A549 (cell line): ENCODE data around the gene CD58. TPM values are rescaled to one million over a fixed set of nuclear protein-coding genes. Genes with fewer than 3 reads are reported as not detected.

Source experiments
- ATAC-seq, 2 experiments: fragments of 200-7000 bp in 1 of 2; fragments of >200 bp in 1 of 2; cut with Nextera tagmentation in 1 of 2; cut with Tn5 transposase in 1 of 2; 3 replicates each; pipeline versions ENCODE4 v1.8.0 to v1.9.1; 2018 to 2020; ENCODE audit warnings: mild to moderate bottlenecking in 1 of 2, moderate library complexity in 1 of 2
- CTCF ChIA-PET: fragments of 300-600 bp; sonication (Branson Sonifier 250); formaldehyde crosslinking; extraction: SDS; loops from one replicate; lab custom pipeline; 2021; ENCODE audit warnings: antibody characterized with exemption, inconsistent platforms; lab: Yijun Ruan, JAX
- POLR2A ChIA-PET: fragments of 350-600 bp; formaldehyde crosslinking; extraction: SDS; loops from one replicate; lab custom pipeline; 2021; ENCODE audit warnings: antibody characterized with exemption, inconsistent platforms; lab: Yijun Ruan, JAX
- DNase-seq, 2 experiments: peaks; one replicate each; pipeline versions ENCODE4 v3.0.0 to v3.0.0-alpha.2; 2011 to 2016; ENCODE audit warnings: low read depth in 1 of 2, low spot score in 1 of 2
- FAIRE-seq: peaks from 2 replicates; lab custom pipeline; 2011; peaks lifted over from hg19 to GRCh38; lab: Jason Lieb, UNC
- H3K27ac ChIP-seq, 2 experiments: fragments of >200 bp; sonication (Bioruptor Twin); formaldehyde crosslinking; 3 replicates each; pipeline ENCODE4 v1.5.1; 2016 to 2017
- H3K4me1 ChIP-seq: fragments of >200 bp; sonication (Bioruptor Twin); formaldehyde crosslinking; 3 replicates; pipeline ENCODE4 v1.6.1; 2016
- H3K4me2 ChIP-seq: fragments of >200 bp; sonication (Bioruptor Twin); formaldehyde crosslinking; 3 replicates; pipeline ENCODE4 v1.6.1; 2016
- H3K4me3 ChIP-seq: fragments of >200 bp; sonication (Bioruptor Twin); formaldehyde crosslinking; 3 replicates; pipeline ENCODE4 v1.5.1; 2016
- H3K9me3 ChIP-seq: fragments of >200 bp; sonication (Bioruptor Twin); formaldehyde crosslinking; 3 replicates; pipeline ENCODE4 v1.6.1; 2016
- CBX8 ChIP-seq: fragments of 200-600 bp; sonication (generic); IDR thresholded peaks from 2 replicates; pipeline ENCODE4 v1.6.1; 2016
- CHD4 ChIP-seq: fragments of 200-600 bp; sonication (generic); IDR thresholded peaks from 2 replicates; pipeline ENCODE4 v1.6.1; 2016; ENCODE audit warnings: antibody characterized with exemption, mild to moderate bottlenecking, borderline replicate concordance
- EHMT2 ChIP-seq: fragments of 200-600 bp; sonication (generic); IDR thresholded peaks from 2 replicates; pipeline ENCODE4 v1.6.1; 2016; ENCODE audit warnings: antibody characterized with exemption, low read depth, mild to moderate bottlenecking, moderate library complexity
- ELK1 ChIP-seq: fragments of 150-350 bp; IDR thresholded peaks from 2 replicates; pipeline ENCODE4 v1.6.1; 2014; ENCODE audit warnings: low read depth, mild to moderate bottlenecking, low read length
- ESRRA ChIP-seq: fragments of 150-350 bp; IDR thresholded peaks from 2 replicates; pipeline ENCODE4 v1.6.1; 2014; ENCODE audit warnings: mild to moderate bottlenecking, low read length, borderline replicate concordance
- FOSB ChIP-seq: fragments of 250-450 bp; sonication (Bioruptor Pico); IDR thresholded peaks from 2 replicates; pipeline ENCODE4 v1.5.0; 2020; ENCODE audit warnings: mild to moderate bottlenecking, moderate library complexity
- FOXS1 ChIP-seq: fragments of 250-450 bp; sonication (Bioruptor Pico); IDR thresholded peaks from 2 replicates; pipeline ENCODE4 v1.5.0; 2020; ENCODE audit warnings: mild to moderate bottlenecking, moderate library complexity
- GATA3 ChIP-seq: IDR thresholded peaks from 2 replicates; pipeline ENCODE4 v1.6.1; 2012; ENCODE audit warnings: borderline replicate concordance
- HEYL ChIP-seq: fragments of 250-450 bp; sonication (Bioruptor Pico); IDR thresholded peaks from 2 replicates; pipeline ENCODE4 v1.8.0; 2021; ENCODE audit warnings: mild to moderate bottlenecking, moderate library complexity
- HOXB5 ChIP-seq: fragments of 250-450 bp; sonication (Bioruptor Pico); IDR thresholded peaks from 2 replicates; pipeline ENCODE4 v1.5.0; 2020; ENCODE audit warnings: mild to moderate bottlenecking, moderate library complexity
- JUN ChIP-seq, 2 experiments: fragments of >200 bp; sonication (Bioruptor Twin); formaldehyde crosslinking; IDR thresholded peaks; 2 replicates in 1 of 2; 3 replicates in 1 of 2; pipeline ENCODE4 v1.6.1; 2016 to 2017
- NPAS2 ChIP-seq: fragments of 250-450 bp; sonication (Bioruptor Pico); IDR thresholded peaks from 2 replicates; pipeline ENCODE4 v1.8.0; 2022; ENCODE audit warnings: mild to moderate bottlenecking, moderate library complexity, borderline replicate concordance
- POLR2AphosphoS2 ChIP-seq: conservative IDR thresholded peaks from 2 replicates; pipeline ENCODE4 v1.6.1; 2012; ENCODE audit warnings: low read length, improper control_type of control experiment, inconsistent platforms
- TFCP2L1 ChIP-seq: fragments of 250-450 bp; sonication (Bioruptor Pico); IDR thresholded peaks from 2 replicates; pipeline ENCODE4 v1.5.0; 2021; ENCODE audit warnings: mild to moderate bottlenecking
- ZC3H11A ChIP-seq: fragments of 450-650 bp; IDR thresholded peaks from 2 replicates; pipeline ENCODE4 v1.6.1; 2014; ENCODE audit warnings: antibody characterized with exemption, mild to moderate bottlenecking
- ZNF302 ChIP-seq: fragments of 250-450 bp; sonication (Bioruptor Pico); IDR thresholded peaks from 2 replicates; pipeline ENCODE4 v1.9.0; 2021; ENCODE audit warnings: inconsistent platforms, mild to moderate bottlenecking, moderate library complexity
- WGBS: methylation state at CpG from one replicate; pipeline ENCODE4 v1.1.6; 2017; ENCODE audit errors: missing lambda C conversion rate; 5-methylcytosine and 5-hydroxymethylcytosine counted together
- polyA plus RNA-seq, 4 experiments: library from polyadenylated mRNA; depleted of rRNA in 3 of 4; stranded (reverse); fragments of >200 nt; fragmentation: RNase III in 1 of 4; extraction: RNeasy Plus Mini Kit Qiagen cat#74134 plus additional on column Dnase treatment in 1 of 4; gene quantifications; 2 replicates in 3 of 4; 3 replicates in 1 of 4; pipeline ENCODE4 v1.2.3, GENCODE V29; 2011 to 2017
- TF ChIP-seq, protein P1 (sequence below): IDR thresholded peaks from 2 replicates; pipeline ENCODE4 v1.6.1; 2012
- TF ChIP-seq, protein P2 (sequence below): fragments of 250-450 bp; sonication (Bioruptor Pico); IDR thresholded peaks from 2 replicates; pipeline ENCODE4 v1.5.0; 2021; ENCODE audit warnings: mild to moderate bottlenecking, moderate library complexity, borderline replicate concordance
- TF ChIP-seq, protein P3 (sequence below): fragments of >200 bp; sonication (Bioruptor Twin); formaldehyde crosslinking; IDR thresholded peaks from 2 replicates; pipeline ENCODE4 v1.6.1; 2016
- TF ChIP-seq, protein P4 (sequence below): fragments of >200 bp; sonication (Bioruptor Twin); formaldehyde crosslinking; IDR thresholded peaks from 3 replicates; pipeline ENCODE4 v1.5.1; 2016
- TF ChIP-seq, protein P5 (sequence below): fragments of >200 bp; sonication (Bioruptor Twin); formaldehyde crosslinking; IDR thresholded peaks from 3 replicates; pipeline ENCODE4 v1.6.1; 2016

CD58 gene
- polyA plus RNA-seq, 2 of the 4 experiments (the other 2 are of a cell fraction) = 22.4 to 38.4 TPM

DNA sequence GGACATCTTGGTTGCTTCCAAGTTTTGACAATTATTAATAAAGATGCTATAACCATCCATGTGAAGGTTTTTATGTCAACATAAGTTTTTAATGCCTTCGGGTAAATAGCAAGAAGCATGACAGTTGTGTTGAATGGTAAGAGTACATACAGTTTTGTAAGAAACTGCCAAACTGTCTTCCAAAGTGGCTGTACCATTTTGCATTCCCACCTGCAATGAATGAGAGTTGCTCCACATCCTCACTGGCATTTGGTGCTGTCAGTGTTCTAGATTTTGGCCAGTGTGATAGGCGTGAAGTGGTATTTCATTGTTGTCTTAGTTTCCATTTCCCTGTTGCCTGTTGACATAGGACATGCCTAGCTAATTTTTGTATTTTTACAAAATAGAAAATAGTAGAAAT is 45.4 kb downstream of the CD58 start:
- Histone ChIP-seq H3K4me2 (no peak overlapping the region), H3K4me1 (no peaks in the 10 kb centered on the region), H3K4me3 (no peak overlapping the region), H3K9me3 (no peaks in the 10 kb centered on the region), H3K27ac (no peak overlapping the region)
- CTCF ChIA-PET = no interaction called here
- no peak for TF ChIP-seq JUN (IDR thresholded peaks at IDR 0.05)
- no peak for TF ChIP-seq POLR2AphosphoS2
- TF ChIP-seq, protein P1, sequence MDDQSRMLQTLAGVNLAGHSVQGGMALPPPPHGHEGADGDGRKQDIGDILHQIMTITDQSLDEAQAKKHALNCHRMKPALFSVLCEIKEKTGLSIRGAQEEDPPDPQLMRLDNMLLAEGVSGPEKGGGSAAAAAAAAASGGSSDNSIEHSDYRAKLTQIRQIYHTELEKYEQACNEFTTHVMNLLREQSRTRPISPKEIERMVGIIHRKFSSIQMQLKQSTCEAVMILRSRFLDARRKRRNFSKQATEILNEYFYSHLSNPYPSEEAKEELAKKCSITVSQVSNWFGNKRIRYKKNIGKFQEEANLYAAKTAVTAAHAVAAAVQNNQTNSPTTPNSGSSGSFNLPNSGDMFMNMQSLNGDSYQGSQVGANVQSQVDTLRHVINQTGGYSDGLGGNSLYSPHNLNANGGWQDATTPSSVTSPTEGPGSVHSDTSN = no peak
- no peak for TF ChIP-seq FOSB (CRISPR knock-in tag)
- TF ChIP-seq FOXS1 (CRISPR knock-in tag) = no peak
- TF ChIP-seq CBX8 = no peak
- no peak for TF ChIP-seq TFCP2L1 (CRISPR knock-in tag)
- TF ChIP-seq, protein P2, sequence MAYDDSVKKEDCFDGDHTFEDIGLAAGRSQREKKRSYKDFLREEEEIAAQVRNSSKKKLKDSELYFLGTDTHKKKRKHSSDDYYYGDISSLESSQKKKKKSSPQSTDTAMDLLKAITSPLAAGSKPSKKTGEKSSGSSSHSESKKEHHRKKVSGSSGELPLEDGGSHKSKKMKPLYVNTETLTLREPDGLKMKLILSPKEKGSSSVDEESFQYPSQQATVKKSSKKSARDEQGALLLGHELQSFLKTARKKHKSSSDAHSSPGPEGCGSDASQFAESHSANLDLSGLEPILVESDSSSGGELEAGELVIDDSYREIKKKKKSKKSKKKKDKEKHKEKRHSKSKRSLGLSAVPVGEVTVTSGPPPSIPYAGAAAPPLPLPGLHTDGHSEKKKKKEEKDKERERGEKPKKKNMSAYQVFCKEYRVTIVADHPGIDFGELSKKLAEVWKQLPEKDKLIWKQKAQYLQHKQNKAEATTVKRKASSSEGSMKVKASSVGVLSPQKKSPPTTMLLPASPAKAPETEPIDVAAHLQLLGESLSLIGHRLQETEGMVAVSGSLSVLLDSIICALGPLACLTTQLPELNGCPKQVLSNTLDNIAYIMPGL = no peak
- DNase-seq (no peak), ATAC-seq (no peak), FAIRE-seq (no peak)
- 89% methylated on average over 2 of the region's 2 CpGs for WGBS
- POLR2A ChIA-PET = no interaction called here

- H3K9me3 ChIP-seq = no peaks in the 10 kb centered on the region
- FAIRE-seq = no peak
- DNase-seq = no peak
- POLR2A ChIA-PET = no interaction called here
- WGBS = 85% methylated on average over 3 of the region's 3 CpGs
- H3K27ac ChIP-seq = no peak overlapping the region
- CTCF ChIA-PET = interaction anchor here (0.7 kb wide), 1 partner anchor 54 kb away, joined by 3 read pairs; no protein-coding TSS in a partner anchor
- no peak for ATAC-seq
- no peak for TF ChIP-seq FOXS1 (CRISPR knock-in tag)
- no peak for TF ChIP-seq ESRRA
- no peak for TF ChIP-seq NPAS2 (CRISPR knock-in tag)
- TF ChIP-seq HEYL = no peak
- no peak for TF ChIP-seq POLR2AphosphoS2
- no peak for TF ChIP-seq GATA3
- TF ChIP-seq, protein P3, sequence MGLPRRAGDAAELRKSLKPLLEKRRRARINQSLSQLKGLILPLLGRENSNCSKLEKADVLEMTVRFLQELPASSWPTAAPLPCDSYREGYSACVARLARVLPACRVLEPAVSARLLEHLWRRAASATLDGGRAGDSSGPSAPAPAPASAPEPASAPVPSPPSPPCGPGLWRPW = no peak
- TF ChIP-seq CHD4 = no peak
- TF ChIP-seq EHMT2 = no peak
- no peak for TF ChIP-seq ZNF302 (CRISPR knock-in tag)
- no peak for TF ChIP-seq ZC3H11A
- TF ChIP-seq, protein P4, sequence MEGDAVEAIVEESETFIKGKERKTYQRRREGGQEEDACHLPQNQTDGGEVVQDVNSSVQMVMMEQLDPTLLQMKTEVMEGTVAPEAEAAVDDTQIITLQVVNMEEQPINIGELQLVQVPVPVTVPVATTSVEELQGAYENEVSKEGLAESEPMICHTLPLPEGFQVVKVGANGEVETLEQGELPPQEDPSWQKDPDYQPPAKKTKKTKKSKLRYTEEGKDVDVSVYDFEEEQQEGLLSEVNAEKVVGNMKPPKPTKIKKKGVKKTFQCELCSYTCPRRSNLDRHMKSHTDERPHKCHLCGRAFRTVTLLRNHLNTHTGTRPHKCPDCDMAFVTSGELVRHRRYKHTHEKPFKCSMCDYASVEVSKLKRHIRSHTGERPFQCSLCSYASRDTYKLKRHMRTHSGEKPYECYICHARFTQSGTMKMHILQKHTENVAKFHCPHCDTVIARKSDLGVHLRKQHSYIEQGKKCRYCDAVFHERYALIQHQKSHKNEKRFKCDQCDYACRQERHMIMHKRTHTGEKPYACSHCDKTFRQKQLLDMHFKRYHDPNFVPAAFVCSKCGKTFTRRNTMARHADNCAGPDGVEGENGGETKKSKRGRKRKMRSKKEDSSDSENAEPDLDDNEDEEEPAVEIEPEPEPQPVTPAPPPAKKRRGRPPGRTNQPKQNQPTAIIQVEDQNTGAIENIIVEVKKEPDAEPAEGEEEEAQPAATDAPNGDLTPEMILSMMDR = no peak
- TF ChIP-seq HOXB5 (CRISPR knock-in tag) = no peak
- TF ChIP-seq, protein P5, sequence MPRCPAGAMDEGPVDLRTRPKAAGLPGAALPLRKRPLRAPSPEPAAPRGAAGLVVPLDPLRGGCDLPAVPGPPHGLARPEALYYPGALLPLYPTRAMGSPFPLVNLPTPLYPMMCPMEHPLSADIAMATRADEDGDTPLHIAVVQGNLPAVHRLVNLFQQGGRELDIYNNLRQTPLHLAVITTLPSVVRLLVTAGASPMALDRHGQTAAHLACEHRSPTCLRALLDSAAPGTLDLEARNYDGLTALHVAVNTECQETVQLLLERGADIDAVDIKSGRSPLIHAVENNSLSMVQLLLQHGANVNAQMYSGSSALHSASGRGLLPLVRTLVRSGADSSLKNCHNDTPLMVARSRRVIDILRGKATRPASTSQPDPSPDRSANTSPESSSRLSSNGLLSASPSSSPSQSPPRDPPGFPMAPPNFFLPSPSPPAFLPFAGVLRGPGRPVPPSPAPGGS = no peak
- TF ChIP-seq CBX8 = no peak
- TF ChIP-seq ELK1 = no peak
- no peak for TF ChIP-seq FOSB (CRISPR knock-in tag)
- no peak overlapping the region for H3K4me2 ChIP-seq
- no peak overlapping the region for H3K4me3 ChIP-seq
- no peaks in the 10 kb centered on the region for H3K4me1 ChIP-seq
These were observed 49.6 kb downstream of the CD58 start for GRCh38 chr1:116521186-116521585.
